ENCODE results near the gene C2orf76.

DNA sequence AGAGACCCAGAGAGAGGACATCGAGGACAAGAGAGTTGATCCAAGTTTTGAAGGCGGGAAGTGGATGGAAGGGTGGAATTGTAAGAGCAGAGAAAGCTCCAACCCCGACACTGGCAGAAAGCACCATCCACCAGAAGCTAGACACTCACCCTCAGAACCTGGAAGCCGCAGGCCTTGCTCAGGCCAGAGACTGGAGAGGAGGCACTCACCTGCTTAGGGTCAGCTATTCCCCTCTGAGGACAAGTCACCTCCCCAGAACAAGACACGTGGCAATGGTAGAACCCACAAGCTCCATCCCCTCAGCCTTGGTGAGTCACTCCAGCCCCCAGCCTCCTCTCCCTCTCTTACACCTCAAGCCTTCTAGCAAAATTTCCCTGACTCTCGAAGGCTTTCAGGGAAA lies 78.1 kb downstream of the C2orf76 start:
- TF ChIP-seq CTCF (IDR thresholded peaks at IDR 0.05), result no peak
- no peak for TF ChIP-seq POLR2AphosphoS5 (IDR thresholded peaks at IDR 0.05)
- no peak for TF ChIP-seq EP300 (IDR thresholded peaks at IDR 0.05)
- no peak for TF ChIP-seq POLR2A (IDR thresholded peaks at IDR 0.05)
